Activated CD4-positive, alpha-beta T cell treated with anti-CD3 and anti-CD28 coated beads, Interleukin-2, amount 10 ng/mL, durations not matched to agents 24 days and 14 days (primary cell): ENCODE data around the gene TOMM22. TPM values are rescaled to one million over a fixed set of nuclear protein-coding genes. Genes with fewer than 3 reads are reported as not detected.

Experiments used
- DNase-seq: peaks from one replicate; pipeline ENCODE4 v3.0.0; 2022
- H3K27ac Mint-ChIP-seq: one replicate; pipeline ENCODE4 v1.8.0; 2022; ENCODE audit warnings: mild to moderate bottlenecking, mixed read lengths
- H3K27me3 Mint-ChIP-seq: one replicate; pipeline ENCODE4 v1.8.0; 2022; ENCODE audit warnings: mixed read lengths
- H3K36me3 Mint-ChIP-seq: one replicate; pipeline ENCODE4 v1.8.0; 2022; ENCODE audit warnings: low read depth, mild to moderate bottlenecking, mixed read lengths
- H3K4me1 Mint-ChIP-seq: one replicate; pipeline ENCODE4 v1.8.0; 2021; ENCODE audit warnings: mixed read lengths
- H3K4me3 Mint-ChIP-seq: one replicate; pipeline ENCODE4 v1.8.0; 2022; ENCODE audit warnings: mild to moderate bottlenecking, moderate library complexity, mixed read lengths
- H3K9me3 Mint-ChIP-seq: one replicate; pipeline ENCODE4 v1.8.0; 2021; ENCODE audit warnings: mixed read lengths
- intact Hi-C: fragments of 100-400 bp; cut with micrococcal nuclease; formaldehyde crosslinking; loops from one replicate; pipeline ENCODE4 v1.15.1; 2023
- total RNA-seq: library from RNA; stranded (reverse); gene quantifications from 2 replicates; pipeline ENCODE4 v1.2.3, GENCODE V29; 2022

The TOMM22 gene
- total RNA-seq, 1 donor from 2014 or later, result 169 TPM

- Mint-ChIP-seq H3K36me3 (peaks cover 59% of the 10 kb centered on the region), H3K27ac (peak overlapping the region; percentile 39), H3K4me1 (peaks cover 52% of the 10 kb centered on the region), H3K9me3 (no peaks in the 10 kb centered on the region), H3K4me3 (no peak overlapping the region), H3K27me3 (no peaks in the 10 kb centered on the region)
- no peak for DNase-seq
- intact Hi-C loops, result no loop called here
Measured at GRCh38 chr22:38713921-38714320, 32.2 kb downstream of the TOMM22 start.

DNA sequence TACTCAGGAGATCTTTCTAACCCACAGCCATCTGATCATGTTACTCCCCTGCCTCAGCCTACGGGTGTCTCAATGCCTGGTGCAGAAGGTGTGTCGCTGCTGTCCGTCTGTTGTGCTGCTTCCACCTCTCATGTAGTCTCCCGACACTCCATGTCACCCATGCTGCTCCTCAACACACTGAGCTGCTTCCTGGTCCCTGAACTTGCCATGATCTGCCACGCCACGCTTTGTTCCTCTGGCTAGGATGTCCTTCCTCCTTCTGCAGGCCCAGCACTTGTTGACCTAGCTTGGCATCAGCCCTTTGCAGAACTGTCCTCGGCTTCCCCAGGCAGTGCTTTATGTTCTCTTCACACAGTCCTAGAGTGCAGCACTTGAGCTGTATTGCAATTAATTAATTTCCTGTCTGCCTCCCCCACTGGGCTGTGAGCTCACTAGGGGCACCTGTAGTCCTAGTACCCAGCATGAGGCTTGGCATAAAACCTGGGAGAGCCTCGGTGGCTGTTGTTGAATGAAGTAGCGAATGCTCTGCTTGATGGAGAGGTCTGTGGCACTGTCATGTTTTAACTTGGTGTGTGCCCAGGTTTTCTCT is 33.5 kb downstream of the TOMM22 start:
- intact Hi-C loops, result no loop called here
- DNase-seq, result no peak
- Mint-ChIP-seq H3K27ac (peak overlapping the region; percentile 46), H3K4me1 (peaks cover 44% of the 10 kb centered on the region), H3K27me3 (no peaks in the 10 kb centered on the region), H3K4me3 (no peak overlapping the region), H3K9me3 (no peaks in the 10 kb centered on the region), H3K36me3 (peaks cover 53% of the 10 kb centered on the region)

DNA sequence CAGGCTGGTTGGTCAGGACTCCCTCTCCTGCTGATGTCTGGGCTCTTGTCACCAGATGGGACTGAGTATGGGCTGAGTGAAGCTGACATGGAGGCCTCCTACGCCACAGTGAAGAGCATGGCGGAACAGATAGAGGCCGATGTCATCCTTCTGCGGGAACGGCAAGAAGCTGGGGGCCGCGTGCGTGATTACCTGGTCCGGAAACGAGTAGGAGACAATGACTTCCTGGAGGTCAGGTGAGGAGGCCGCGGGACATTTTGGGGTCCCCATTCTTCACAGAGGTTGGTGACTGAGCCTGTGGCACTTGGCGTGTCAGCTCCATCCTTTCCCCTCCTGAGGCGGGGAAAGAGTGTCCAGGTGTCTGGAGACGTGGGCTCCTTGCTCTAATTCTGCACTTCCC is 34.1 kb downstream of the TOMM22 start:
- Mint-ChIP-seq H3K4me1 (peaks cover 40% of the 10 kb centered on the region), H3K27me3 (no peaks in the 10 kb centered on the region), H3K36me3 (peaks cover 49% of the 10 kb centered on the region), H3K27ac (no peak overlapping the region), H3K4me3 (no peak overlapping the region), H3K9me3 (no peaks in the 10 kb centered on the region)
- intact Hi-C loops, result no loop called here
- DNase-seq, result no peak

DNA sequence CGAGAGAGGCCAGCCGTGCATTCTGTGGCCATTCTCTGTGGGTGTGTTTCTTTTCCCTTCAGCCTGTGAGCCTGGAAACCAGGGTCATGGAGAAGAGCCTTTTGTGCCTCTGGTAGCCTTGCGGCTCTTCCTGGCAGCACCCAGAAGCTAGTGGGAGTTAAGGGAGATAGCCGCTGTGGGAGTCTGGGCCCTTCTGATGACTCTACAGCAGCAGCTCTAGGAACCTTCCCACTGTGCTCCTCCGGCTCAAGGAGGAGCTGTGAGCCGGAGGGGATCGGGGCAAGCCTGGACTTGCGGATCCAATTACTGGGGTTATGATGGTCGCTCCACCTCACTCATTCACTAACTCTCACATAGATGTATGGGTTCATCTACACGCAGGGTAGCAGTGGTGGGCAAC is 34.5 kb downstream of the TOMM22 start:
- Mint-ChIP-seq H3K4me3 (no peak overlapping the region), H3K27me3 (no peaks in the 10 kb centered on the region), H3K9me3 (no peaks in the 10 kb centered on the region), H3K36me3 (peaks cover 46% of the 10 kb centered on the region), H3K4me1 (peaks cover 37% of the 10 kb centered on the region), H3K27ac (peak overlapping the region; percentile 51)
- DNase-seq, result no peak
- intact Hi-C loops, result no loop called here

DNA sequence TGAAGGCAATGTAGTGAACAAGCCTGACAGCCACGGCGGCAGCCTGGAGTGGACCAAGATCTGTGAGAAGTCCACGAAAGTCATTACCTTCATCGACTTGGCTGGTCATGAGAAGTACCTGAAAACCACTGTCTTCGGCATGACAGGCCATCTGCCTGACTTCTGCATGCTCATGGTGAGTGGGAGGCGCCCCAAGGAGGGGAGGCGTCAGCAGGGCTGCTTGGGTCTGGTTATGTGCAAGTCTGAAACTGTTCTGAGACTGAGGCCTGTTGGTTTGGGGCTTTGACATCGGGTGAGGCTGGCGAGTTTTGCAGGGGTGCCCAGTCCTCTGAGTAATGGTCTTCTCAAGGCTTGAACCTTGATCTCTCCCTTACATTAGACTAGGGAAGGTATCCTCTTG is 35.1 kb downstream of the TOMM22 start:
- H3K27ac Mint-ChIP-seq, result peak overlapping the region; percentile 20
- intact Hi-C loops, result no loop called here
- H3K36me3 Mint-ChIP-seq, result peaks cover 49% of the 10 kb centered on the region
- peaks cover 36% of the 10 kb centered on the region for H3K4me1 Mint-ChIP-seq
- H3K9me3 Mint-ChIP-seq, result no peaks in the 10 kb centered on the region
- H3K27me3 Mint-ChIP-seq, result no peaks in the 10 kb centered on the region
- no peak for DNase-seq
- H3K4me3 Mint-ChIP-seq, result no peak overlapping the region

DNA sequence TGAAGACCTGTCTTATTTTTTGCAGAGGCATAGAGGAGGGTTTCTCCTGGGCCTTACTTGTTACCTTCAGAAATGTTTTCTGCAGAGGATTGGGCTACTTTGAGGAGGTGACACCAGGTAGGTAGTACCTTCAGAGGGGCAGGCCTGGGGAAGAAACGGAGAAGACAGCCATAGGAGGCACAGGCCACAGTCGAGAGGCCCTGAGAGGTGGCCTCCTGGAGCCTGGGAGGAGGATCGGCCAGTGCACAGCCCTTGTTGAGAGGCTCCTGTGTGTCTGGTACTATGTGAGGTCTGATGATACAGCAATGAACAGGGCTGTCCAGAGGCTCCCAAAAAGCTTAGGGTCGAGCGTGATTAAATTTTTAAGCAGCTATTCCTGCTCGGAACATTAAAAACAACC is 35.5 kb downstream of the TOMM22 start:
- H3K9me3 Mint-ChIP-seq, result no peaks in the 10 kb centered on the region
- H3K4me1 Mint-ChIP-seq, result peaks cover 32% of the 10 kb centered on the region
- no peak overlapping the region for H3K4me3 Mint-ChIP-seq
- peak overlapping the region; percentile 9 for H3K27ac Mint-ChIP-seq
- no peaks in the 10 kb centered on the region for H3K27me3 Mint-ChIP-seq
- peaks cover 48% of the 10 kb centered on the region for H3K36me3 Mint-ChIP-seq
- intact Hi-C loops, result no loop called here
- no peak for DNase-seq

DNA sequence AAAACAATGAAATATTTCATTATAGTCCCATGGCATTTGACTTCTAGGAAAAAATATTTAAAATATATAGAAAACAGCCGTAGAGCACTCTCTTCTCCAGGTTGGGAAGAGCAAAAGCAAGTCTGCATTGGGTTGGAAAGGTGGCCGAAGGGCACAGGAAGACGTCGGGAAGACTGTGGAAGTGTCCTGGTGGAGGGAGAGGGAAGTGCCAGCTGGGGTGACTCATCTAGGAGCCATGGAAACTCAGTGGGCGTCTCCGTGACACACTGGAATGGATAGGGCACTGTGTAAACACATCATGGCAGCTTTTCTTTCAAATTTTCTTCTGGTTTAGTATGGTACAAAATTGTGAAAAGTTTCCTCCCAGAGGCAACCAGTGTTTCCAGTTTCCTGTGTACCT is 36.7 kb downstream of the TOMM22 start:
- intact Hi-C loops, result no loop called here
- peaks cover 56% of the 10 kb centered on the region for H3K36me3 Mint-ChIP-seq
- DNase-seq, result no peak
- H3K4me1 Mint-ChIP-seq, result peaks cover 20% of the 10 kb centered on the region
- H3K27ac Mint-ChIP-seq, result peak overlapping the region; percentile 60
- H3K4me3 Mint-ChIP-seq, result no peak overlapping the region
- H3K9me3 Mint-ChIP-seq, result no peaks in the 10 kb centered on the region
- no peaks in the 10 kb centered on the region for H3K27me3 Mint-ChIP-seq

GRCh38 chr22:38719196-38719595 is 37.4 kb downstream of the TOMM22 start:
- Mint-ChIP-seq H3K27me3 (no peaks in the 10 kb centered on the region), H3K27ac (no peak overlapping the region), H3K4me3 (no peak overlapping the region), H3K36me3 (peaks cover 59% of the 10 kb centered on the region), H3K9me3 (no peaks in the 10 kb centered on the region), H3K4me1 (peaks cover 15% of the 10 kb centered on the region)
- intact Hi-C loops, result no loop called here
- no peak for DNase-seq

GRCh38 chr22:38720350-38720749 is 38.6 kb downstream of the TOMM22 start:
- intact Hi-C loops, result no loop called here
- H3K4me1 Mint-ChIP-seq, result peaks cover 7% of the 10 kb centered on the region
- H3K4me3 Mint-ChIP-seq, result no peak overlapping the region
- no peaks in the 10 kb centered on the region for H3K27me3 Mint-ChIP-seq
- H3K27ac Mint-ChIP-seq, result no peak overlapping the region
- no peak for DNase-seq
- peaks cover 61% of the 10 kb centered on the region for H3K36me3 Mint-ChIP-seq
- no peaks in the 10 kb centered on the region for H3K9me3 Mint-ChIP-seq

DNA sequence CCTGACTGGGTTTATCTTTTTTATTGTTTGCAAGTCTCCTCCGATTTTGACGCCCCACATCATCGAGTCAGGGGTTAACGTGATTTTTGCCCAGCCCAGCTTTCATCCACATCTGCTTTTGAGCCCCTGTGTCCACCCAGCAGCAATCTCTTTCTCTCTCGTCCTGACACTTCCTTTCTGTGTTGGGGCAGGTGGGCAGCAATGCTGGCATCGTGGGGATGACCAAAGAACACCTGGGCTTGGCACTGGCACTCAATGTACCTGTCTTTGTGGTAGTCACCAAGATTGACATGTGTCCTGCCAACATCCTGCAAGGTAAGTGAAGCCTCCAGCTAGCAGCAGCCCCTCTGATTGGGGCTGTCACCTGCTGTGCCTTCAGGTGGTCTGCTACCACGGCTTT is 39.8 kb downstream of the TOMM22 start:
- DNase-seq, result no peak
- peaks cover 66% of the 10 kb centered on the region for H3K36me3 Mint-ChIP-seq
- peaks cover 6% of the 10 kb centered on the region for H3K4me1 Mint-ChIP-seq
- H3K27ac Mint-ChIP-seq, result no peak overlapping the region
- no peaks in the 10 kb centered on the region for H3K9me3 Mint-ChIP-seq
- no peaks in the 10 kb centered on the region for H3K27me3 Mint-ChIP-seq
- no peak overlapping the region for H3K4me3 Mint-ChIP-seq
- intact Hi-C loops, result no loop called here

DNA sequence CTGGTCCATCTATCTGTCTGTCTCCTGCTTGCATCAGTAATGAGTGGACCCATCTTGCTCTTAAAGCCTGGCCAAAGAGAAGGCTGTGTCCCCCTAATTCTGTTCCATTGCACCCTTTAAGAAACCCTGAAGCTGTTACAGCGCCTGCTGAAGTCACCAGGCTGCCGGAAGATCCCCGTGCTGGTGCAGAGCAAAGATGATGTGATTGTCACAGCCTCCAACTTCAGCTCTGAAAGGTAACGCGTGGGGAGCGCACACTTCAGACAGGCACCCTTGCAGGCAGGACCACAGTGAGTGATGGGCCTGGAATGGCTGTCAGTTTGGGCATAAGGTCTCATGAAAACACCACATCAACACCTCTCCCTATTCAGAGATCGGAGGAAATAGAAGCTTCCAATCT is 42.4 kb downstream of the TOMM22 start:
- peaks cover 69% of the 10 kb centered on the region for H3K36me3 Mint-ChIP-seq

DNA sequence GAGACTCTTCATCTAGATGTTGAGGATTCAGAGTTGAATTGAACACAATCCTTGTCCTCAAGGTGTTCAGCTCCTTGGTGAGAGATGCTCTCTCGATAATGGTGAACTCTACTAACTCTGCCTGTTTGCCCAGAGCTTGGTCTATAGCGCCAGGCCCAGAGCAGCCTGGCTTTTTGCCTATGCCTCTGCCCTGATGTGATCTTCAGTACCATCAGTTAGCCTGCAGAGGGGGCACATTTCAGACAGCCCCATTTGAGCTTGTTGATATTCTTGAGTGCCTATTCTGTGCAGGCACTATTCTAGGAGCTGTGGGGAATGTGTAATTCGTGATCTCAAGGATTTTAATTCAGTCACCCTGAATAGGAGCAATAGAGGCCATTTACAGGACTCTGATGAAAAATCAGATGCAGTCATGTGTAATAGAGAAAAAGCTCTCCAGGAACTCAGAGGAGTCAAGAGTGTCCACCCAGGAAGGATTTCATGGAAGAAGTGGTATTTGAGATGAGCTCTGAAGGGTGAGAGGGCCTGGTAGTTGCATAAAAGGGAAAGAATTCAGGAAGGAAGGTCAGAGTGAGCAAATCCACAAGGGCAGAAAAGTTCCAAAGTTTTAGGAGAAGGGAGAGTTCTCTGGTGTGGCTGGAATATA is 43.3 kb downstream of the TOMM22 start:
- peak; percentile 80 for DNase-seq

More for the DNA sequence above, 42.4 kb downstream of the TOMM22 start:
- Mint-ChIP-seq H3K4me1 (peaks cover 4% of the 10 kb centered on the region), H3K9me3 (no peaks in the 10 kb centered on the region), H3K4me3 (no peak overlapping the region), H3K27me3 (no peaks in the 10 kb centered on the region), H3K27ac (peak overlapping the region; percentile 34)
- DNase-seq, result no peak
- intact Hi-C loops, result no loop called here

DNA sequence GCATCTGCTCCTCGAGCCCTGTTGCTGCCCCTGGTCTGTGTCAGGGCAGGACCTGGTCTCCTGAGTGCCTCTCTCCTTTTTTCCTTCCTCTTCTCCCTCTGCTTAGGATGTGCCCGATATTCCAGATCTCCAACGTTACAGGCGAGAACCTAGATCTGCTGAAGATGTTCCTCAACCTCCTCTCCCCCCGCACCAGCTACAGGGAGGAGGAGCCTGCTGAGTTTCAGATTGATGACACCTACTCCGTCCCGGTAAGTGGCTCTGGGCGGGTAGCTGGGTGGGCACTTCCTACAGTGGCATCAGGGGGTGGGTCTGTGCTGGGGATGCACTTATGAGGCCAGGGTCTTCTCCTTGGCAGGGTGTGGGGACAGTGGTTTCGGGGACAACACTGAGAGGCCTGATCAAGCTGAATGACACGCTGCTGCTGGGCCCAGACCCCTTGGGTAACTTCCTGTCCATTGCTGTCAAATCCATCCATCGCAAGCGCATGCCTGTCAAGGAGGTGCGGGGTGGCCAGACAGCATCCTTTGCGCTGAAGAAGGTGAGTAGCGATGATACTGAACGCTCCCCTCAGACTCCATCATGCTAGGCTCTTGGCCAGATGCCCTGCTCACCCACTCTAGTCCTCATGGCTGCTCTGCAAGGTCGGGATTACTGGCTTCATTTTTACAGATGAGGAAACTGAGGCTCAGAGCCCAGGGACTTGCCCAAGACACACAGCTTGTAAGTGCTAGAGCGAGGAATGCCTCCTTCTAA is 44.3 kb downstream of the TOMM22 start:
- Mint-ChIP-seq H3K27me3 (no peaks in the 10 kb centered on the region), H3K27ac (no peak overlapping the region), H3K4me1 (peaks cover 4% of the 10 kb centered on the region), H3K4me3 (no peak overlapping the region), H3K9me3 (no peaks in the 10 kb centered on the region), H3K36me3 (peaks cover 80% of the 10 kb centered on the region)
- no peak for DNase-seq
- intact Hi-C loops, result no loop called here

More for the DNA sequence above, 43.3 kb downstream of the TOMM22 start:
- Mint-ChIP-seq H3K27ac (peak overlapping the region; percentile 2), H3K4me3 (no peak overlapping the region), H3K36me3 (peaks cover 72% of the 10 kb centered on the region), H3K9me3 (no peaks in the 10 kb centered on the region), H3K4me1 (peaks cover 4% of the 10 kb centered on the region), H3K27me3 (no peaks in the 10 kb centered on the region)
- intact Hi-C loops, result no loop called here

DNA sequence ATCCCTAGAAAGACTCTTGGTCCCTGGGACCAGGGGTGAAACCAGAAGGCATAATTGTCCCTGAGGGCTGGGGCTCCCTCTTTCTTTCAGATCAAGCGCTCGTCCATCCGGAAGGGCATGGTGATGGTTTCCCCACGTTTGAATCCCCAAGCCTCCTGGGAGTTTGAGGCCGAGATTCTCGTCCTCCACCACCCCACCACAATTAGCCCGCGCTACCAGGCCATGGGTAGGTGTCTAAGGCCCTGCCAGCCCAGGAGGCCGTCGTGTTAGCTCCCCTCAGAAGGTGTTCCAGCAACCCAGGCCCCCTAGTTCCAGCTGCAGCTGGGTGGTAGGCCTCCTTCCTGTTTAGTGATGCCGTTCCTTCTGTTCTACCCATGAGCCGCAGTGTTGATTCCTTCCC is 45.4 kb downstream of the TOMM22 start:
- H3K36me3 Mint-ChIP-seq, result peaks cover 80% of the 10 kb centered on the region
- peaks cover 4% of the 10 kb centered on the region for H3K4me1 Mint-ChIP-seq
- DNase-seq, result no peak
- H3K27ac Mint-ChIP-seq, result no peak overlapping the region
- H3K9me3 Mint-ChIP-seq, result no peaks in the 10 kb centered on the region
- no peaks in the 10 kb centered on the region for H3K27me3 Mint-ChIP-seq
- intact Hi-C loops, result no loop called here
- H3K4me3 Mint-ChIP-seq, result no peak overlapping the region
